GM21723 (cell line): ENCODE measurements around the gene SHF.

ENCODE experiments used
- ATAC-seq: cut with Tn5 transposase; IDR thresholded peaks from one replicate; pipeline ENCODE4 v1.9.1; 2021; ENCODE audit warnings: mild to moderate bottlenecking, moderate library complexity; ENCODE audit not compliant: unreplicated experiment

The SHF gene

DNA sequence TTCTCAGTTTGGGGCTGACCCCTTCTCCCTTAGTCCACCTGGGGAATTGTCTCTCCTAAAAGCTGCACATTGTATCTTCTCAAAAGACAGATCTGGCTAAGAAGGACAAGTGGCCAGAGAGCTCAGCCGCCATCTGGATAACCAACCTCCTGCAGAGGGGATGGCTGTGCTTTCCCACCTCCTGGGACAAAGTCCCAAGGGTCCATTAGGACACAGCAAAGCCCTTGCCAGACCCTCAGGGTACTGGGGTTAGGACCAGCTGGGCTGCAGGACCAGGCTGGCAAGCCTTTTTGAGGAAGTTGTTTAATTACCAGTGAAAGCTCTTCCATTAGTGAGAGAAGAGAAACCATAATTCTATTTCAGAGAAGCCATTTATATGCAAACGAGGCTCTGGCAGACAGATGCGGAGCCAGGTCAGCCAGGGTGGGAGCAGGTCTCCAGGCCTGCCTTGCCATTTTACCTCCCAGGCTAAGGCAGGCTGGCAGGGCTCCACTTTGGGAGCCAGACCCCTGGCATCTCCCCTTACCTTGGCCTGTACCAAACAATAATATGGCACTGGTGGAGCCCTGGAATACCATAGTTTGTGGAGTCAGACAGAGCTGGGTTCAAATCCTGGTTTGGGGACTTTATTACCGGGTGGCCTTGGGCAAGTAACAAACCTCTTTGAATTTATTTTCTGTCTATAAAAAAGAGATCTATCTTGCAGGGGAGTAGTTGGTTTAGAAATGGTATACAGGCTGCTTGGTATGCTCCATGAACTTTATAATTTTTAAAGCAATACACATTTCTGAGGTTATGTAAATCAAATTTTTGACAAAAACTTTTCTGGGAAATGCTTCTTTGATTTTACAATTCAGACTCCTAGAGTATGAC lies 17.9 kb downstream of the SHF start:
- no peak for ATAC-seq

DNA sequence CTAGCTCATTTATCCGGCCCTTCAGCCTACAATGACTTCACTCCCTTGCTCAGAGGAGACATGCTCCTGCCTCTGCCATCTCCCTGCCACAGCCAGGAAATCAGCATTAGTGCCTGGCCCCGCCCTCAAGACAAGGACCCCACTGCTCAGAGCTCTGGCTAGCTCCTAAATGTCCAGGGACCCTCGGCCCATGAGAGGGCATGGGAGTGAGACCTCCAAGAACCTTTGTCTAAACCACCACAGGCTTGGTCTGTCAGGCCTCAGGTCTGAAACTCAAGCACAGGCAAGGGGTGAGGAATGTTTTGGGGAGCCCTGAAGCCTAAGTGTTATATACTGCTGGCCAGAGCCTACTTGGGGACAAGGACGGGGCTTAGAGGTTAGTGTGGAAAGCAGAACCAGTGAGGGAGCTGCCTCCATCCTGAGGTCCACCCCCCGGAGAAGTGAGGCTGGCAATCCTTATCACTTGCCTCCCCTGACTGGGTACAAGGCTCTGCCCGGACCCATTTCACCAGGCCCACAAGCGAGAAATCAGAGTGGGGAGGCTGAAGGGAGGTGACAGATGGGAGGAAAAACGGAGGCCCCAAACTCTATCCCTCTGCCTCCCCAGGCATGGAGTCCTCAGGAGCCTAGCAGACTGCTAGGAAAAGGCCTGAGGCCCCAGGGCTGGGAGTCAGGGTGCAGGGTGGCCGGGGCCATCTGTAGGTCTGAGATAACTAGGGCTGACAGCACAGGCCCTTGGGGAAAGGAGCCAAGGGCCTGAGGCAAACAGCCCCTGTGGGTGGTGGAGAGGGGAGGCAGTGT lies 18.8 kb downstream of the SHF start:
- ATAC-seq = no peak

DNA sequence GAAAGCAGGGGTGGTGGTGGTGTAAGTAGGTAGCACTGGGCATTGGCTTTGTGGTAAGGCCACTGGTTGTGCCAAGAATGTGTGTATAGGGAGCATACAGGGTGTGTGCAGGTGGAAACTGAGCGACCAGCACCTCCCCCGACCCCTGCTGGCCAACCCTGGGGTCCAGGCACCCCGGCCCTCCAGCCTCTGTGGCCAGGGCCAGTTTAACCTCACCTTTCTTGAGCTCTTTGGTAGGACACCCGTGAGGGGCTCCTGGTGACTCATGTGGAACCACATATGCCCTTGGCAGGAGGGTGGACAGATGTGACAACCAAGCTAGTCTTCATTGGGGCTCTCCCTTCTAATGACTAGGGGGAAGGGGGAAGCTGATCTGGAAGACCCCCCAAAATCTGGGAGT lies 19.5 kb downstream of the SHF start:
- no peak for ATAC-seq

GRCh38 chr15:45167631-45168205 lies 20.0 kb downstream of the SHF start:
- ATAC-seq = no peak

- ATAC-seq = peak; percentile 92
Observed at GRCh38 chr15:45166834-45167630, 20.7 kb downstream of the SHF start.

- ATAC-seq = no peak
Observed at GRCh38 chr15:45165536-45165935, 22.2 kb downstream of the SHF start.

DNA sequence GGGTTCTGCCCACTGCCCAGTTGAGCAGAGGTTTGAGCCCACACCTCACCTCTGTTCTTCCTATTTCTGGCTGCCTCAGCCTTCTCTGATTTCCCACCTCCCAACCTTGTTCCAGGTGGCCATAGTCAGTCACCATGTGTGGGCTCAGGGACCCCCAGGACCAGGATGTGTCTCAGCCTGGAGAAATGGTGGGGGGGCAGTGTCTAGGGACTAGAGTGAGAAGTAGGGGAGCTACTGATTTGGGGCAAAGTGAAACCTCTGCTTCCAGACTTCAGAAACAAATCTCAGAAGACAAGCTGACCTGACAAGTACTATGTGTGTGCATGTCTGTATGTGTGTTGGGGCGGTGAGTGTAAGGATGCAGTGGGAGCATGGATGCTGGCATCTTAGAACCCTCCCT lies 22.9 kb downstream of the SHF start:
- ATAC-seq = no peak

- no peak for ATAC-seq
Observed at GRCh38 chr15:45163508-45163856, 24.3 kb downstream of the SHF start.

- no peak for ATAC-seq
Observed at GRCh38 chr15:45162771-45163507, 24.8 kb downstream of the SHF start.

DNA sequence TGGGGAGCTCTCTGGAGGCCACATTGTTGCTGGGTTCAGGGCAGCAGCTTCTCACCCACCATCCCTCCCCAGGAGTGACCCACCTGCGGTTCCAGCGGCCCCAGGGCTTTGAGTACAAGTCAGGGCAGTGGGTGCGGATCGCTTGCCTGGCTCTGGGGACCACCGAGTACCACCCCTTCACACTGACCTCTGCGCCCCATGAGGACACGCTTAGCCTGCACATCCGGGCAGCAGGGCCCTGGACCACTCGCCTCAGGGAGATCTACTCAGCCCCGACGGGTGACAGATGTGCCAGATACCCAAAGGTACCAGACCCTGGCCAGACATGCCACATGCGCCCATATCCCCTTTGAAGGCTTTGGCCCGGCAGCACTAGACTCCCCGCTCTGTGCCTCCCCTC lies 26.1 kb downstream of the SHF start:
- no peak for ATAC-seq

DNA sequence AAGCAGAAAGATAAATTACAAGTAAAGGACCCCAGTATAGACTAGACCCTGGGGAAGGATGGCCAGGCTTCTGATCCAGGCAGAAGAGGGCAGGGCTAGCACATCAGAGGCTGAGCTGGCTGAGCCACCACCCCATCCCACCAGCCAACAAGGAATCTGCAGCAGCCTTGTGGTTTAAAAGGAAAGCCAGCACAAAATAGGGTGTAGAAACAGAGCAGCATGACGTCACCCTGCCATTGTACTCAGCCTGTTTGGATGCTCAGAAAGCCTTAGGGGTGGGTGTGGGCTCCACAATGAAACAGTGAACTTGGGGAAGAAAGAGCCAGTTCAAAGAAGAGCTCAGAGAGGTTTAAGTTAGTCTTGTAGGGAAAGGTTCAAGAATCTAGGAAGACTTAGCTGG lies 29.8 kb downstream of the SHF start:
- ATAC-seq = no peak

GRCh38 chr15:45156744-45157455 lies 30.9 kb downstream of the SHF start:
- no peak for ATAC-seq

- no peak for ATAC-seq
Observed at GRCh38 chr15:45155739-45156138, 32.0 kb downstream of the SHF start.

DNA sequence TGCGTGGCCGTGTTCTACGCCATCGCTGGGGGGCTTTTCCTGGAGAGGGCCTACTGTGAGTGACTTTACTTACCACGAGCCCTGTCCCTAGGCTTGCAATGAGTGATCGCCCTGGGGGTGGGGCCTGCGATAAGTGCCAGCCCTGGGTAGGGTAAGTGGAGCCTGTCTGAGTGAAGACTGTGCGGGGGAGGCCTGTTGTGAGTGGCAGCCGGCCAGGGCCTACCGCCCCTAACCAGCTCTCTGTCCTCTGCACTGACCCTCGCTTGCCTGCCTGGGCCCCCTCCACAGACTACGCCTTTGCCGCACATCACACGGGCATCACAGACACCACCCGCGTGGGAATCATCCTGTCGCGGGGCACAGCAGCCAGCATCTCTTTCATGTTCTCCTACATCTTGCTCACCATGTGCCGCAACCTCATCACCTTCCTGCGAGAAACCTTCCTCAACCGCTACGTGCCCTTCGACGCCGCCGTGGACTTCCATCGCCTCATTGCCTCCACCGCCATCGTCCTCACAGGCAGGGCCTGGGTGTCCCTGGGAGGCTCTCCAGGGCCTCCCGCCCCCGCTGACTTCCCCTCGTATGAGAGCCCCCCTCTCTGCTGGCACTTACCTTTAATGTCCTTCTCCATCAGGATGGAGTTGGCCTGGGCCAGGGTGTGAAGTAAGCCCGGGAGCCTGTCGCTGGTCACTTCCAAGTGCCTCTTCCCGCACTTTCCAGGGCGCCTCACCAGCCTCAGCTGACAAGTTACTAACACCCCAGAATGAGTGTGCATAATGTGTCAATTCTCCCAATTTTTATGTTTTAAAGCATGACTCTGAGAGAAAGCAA lies 35.6 kb downstream of the SHF start:
- ATAC-seq = no peak

DNA sequence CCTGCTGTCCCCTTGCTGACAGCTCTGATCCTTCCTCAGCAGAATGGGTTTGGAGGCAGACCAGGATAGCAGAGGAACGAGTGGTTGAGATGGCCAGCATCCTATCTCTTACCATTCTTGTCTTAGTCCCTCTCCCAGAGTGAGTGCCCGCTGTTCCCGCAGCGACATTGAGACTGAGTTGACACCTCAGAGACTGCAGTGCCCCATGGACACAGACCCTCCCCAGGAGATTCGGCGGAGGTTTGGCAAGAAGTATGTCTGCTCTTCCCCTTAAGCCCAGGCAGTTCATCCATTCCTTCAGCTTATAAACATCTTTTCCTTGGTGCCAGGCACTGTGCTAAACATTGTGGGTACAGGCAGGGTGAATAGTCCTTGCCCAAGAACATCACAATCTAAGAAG lies 36.8 kb downstream of the SHF start:
- ATAC-seq = no peak

DNA sequence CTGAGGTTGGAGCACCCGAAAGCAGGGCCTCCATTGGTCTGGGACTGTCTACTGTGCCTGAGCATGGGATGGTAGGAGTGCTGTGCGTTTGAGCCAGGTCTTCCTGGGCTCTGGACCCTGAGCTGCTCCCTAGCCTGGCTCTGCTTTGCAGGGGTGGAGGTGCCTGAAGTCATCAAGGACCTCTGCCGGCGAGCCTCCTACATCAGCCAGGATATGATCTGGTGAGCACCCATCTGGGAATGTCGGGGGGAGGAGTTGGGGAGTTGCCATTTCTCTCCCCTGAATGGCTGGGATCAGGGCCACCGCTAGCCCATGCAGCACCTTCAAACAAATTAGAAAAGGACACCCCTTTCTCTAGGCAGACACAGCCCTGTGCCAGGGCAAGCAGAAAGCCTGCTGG lies 37.3 kb downstream of the SHF start:
- ATAC-seq = no peak

DNA sequence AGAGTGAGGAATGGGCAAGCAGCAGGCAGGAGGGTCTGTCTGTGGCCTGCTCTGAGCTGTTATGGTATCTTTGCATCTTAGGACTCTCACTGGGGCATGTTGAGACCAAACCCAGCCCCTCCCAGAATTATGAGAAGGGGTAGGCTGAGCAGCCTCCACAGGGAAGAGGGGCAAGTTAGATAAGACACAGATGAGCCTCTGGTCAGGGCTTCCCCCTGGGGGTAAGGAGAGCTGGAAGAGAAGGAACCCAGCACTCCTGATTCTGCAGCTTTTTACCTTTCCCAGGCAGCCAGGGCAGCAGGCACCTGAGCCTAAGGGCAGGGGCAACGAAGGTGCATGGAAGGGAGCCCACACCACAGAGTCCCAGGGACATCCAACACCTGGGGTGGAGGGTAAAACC lies 38.7 kb downstream of the SHF start:
- no peak for ATAC-seq

DNA sequence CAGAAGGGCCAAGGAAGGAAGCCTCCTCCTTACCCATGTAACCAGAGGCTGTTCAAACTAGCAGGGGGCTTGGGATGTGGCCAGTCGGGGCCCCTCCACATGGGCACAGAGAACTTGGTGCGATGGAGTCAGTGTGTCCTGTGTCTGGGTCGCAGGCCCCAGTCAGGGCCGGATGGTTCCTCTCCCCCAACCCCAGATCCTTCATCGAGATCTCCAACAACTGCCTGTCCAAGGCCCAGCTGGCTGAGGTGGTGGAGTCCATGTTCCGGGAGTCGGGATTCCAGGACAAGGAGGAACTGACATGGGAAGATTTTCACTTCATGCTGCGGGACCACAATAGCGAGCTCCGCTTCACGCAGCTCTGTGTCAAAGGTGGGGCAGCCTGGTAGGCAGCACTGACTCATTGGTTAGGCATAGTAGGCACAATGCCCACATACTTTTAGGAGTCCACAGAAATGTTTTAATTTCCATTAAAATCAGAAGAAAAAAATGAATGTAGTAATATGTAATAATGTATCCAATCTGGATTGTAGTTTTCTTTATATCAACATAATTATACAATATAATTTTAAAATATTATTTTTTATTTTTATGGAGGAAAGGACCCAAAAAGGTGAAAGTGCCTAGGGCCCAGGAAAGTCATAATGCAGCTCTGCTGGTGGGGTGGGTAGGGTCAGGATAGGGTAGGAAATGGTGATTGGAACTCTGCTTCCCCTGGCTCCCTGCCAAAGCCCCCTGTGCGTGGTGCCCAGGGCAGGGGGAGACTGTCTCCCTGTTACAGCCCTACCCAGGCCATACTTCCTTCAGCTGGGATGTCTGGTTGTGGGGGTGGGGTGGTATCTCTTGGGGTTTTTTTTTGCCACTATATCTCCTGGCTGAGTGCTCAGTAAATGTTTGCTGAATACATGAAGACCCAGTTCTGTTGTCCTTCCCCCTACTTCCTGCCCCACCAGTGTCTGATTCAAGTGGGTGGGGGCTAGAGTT lies 39.4 kb downstream of the SHF start:
- no peak for ATAC-seq
